Natural killer cell (primary cell): ENCODE data around the gene GSG1L. TPM values are rescaled to one million over a fixed set of nuclear protein-coding genes. Genes with fewer than 3 reads are reported as not detected.

Experiments
- ATAC-seq, 3 donors: fragments of 150-1000 bp in 2 of 3; fragments of 200-7000 bp in 1 of 3; cut with Tn5 transposase; 1 replicate in 1 of 3; 2 replicates in 2 of 3; pipeline ENCODE4 v1.10.0; 2021; ENCODE audit warnings: mild to moderate bottlenecking in 2 of 3, moderate library complexity in 2 of 3
- DNase-seq, 2 donors: peaks; one replicate each; pipeline versions ENCODE4 v3.0.0 to v3.0.0-alpha.2; 2013 to 2021; ENCODE audit warnings: mixed read lengths in 1 of 2
- H3K27ac ChIP-seq: one replicate; pipeline ENCODE4 v1.5.1; 2013; ENCODE audit warnings: mild to moderate bottlenecking, low read length
- H3K27me3 ChIP-seq: one replicate; pipeline ENCODE4 v1.6.1; 2013; ENCODE audit warnings: low read length; ENCODE audit not compliant: control insufficient read depth, insufficient read depth
- H3K36me3 ChIP-seq: one replicate; pipeline ENCODE4 v1.6.1; 2013; ENCODE audit warnings: low read length; ENCODE audit not compliant: control insufficient read depth, insufficient read depth
- H3K4me1 ChIP-seq: one replicate; pipeline ENCODE4 v1.6.1; 2013; ENCODE audit warnings: low read length; ENCODE audit not compliant: control insufficient read depth, insufficient read depth
- H3K4me3 ChIP-seq: one replicate; pipeline ENCODE4 v1.5.1; 2013; ENCODE audit warnings: low read length
- H3K9me3 ChIP-seq: one replicate; pipeline ENCODE4 v1.6.1; 2013; ENCODE audit warnings: low read length; ENCODE audit not compliant: control insufficient read depth, insufficient read depth
- H3K27ac Mint-ChIP-seq, 2 donors: one replicate each; pipeline ENCODE4 v1.8.0; 2022; ENCODE audit warnings: mild to moderate bottlenecking in 2 of 2, mixed read lengths in 2 of 2, moderate library complexity in 1 of 2
- H3K27me3 Mint-ChIP-seq, 2 donors: one replicate each; pipeline ENCODE4 v1.8.0; 2022; ENCODE audit warnings: low read depth in 2 of 2, mixed read lengths in 2 of 2
- H3K36me3 Mint-ChIP-seq: one replicate; pipeline ENCODE4 v1.8.0; 2022; ENCODE audit warnings: mixed read lengths
- H3K4me1 Mint-ChIP-seq, 2 donors: one replicate each; pipeline ENCODE4 v1.8.0; 2022; ENCODE audit warnings: mixed read lengths in 2 of 2
- H3K4me3 Mint-ChIP-seq: one replicate; pipeline ENCODE4 v1.8.0; 2022; ENCODE audit warnings: mild to moderate bottlenecking, moderate library complexity, mixed read lengths
- H3K9me3 Mint-ChIP-seq, 2 donors: one replicate each; pipeline ENCODE4 v1.8.0; 2022; ENCODE audit warnings: mixed read lengths in 2 of 2
- CTCF ChIP-seq: fragments of 200-600 bp; IDR thresholded peaks from one replicate; pipeline ENCODE4 v1.8.0; 2022; ENCODE audit warnings: antibody characterized with exemption
- WGBS: methylation state at CpG from one replicate; pipeline ENCODE4 v1.1.7; 2013; ENCODE audit warnings: missing lambda C conversion rate; ENCODE audit not compliant: insufficient coverage; 5-methylcytosine and 5-hydroxymethylcytosine counted together
- intact Hi-C: fragments of 100-400 bp; cut with micrococcal nuclease; formaldehyde crosslinking; loops from one replicate; pipeline ENCODE4 v1.14.2; 2022
- total RNA-seq, 4 donors: library from RNA; stranded (reverse); fragments of 120-200 nt in 1 of 4; gene quantifications; one replicate each; pipeline versions ENCODE4 v1.2.3 to v1.2.4, GENCODE V29; 2013 to 2022

The GSG1L gene
- total RNA-seq, 3 donors from 2014 or later (not counting 1 experiment from before 2014, with no cell fraction given) = 0.25 TPM; not detected in 2

GRCh38 chr16:27976990-27977389, 86.5 kb downstream of the GSG1L start:
- Mint-ChIP-seq H3K27ac (no peak overlapping the region), H3K36me3 (no peaks in the 10 kb centered on the region), H3K9me3 (no peaks in the 10 kb centered on the region), H3K27me3 (peaks cover 3 to 11% of the 10 kb centered on the region in 2 donors), H3K4me3 (no peak overlapping the region), H3K4me1 (no peaks in the 10 kb centered on the region)
- H3K27me3 ChIP-seq = no peaks in the 10 kb centered on the region
- H3K36me3 ChIP-seq = no peaks in the 10 kb centered on the region
- no peak for TF ChIP-seq CTCF
- H3K9me3 ChIP-seq = no peaks in the 10 kb centered on the region
- WGBS = 88% methylated on average over 9 of the region's 9 CpGs
- DNase-seq (no peak), ATAC-seq (no peak)
- no peak overlapping the region for H3K27ac ChIP-seq
- no peak overlapping the region for H3K4me3 ChIP-seq
- intact Hi-C loops = loop anchor here (10.0 kb wide), 1 partner anchor 48 kb away; no protein-coding TSS in a partner anchor
- H3K4me1 ChIP-seq = no peaks in the 10 kb centered on the region

GRCh38 chr16:27974896-27975540, 88.5 kb downstream of the GSG1L start:
- no peaks in the 10 kb centered on the region for H3K36me3 Mint-ChIP-seq
- Histone ChIP-seq H3K4me1 (no peaks in the 10 kb centered on the region), H3K9me3 (no peaks in the 10 kb centered on the region), H3K36me3 (no peaks in the 10 kb centered on the region), H3K27me3 (no peaks in the 10 kb centered on the region), H3K4me3 (no peak overlapping the region), H3K27ac (no peak overlapping the region)
- TF ChIP-seq CTCF = no peak
- WGBS = 84% methylated on average over 11 of the region's 11 CpGs
- H3K4me3 Mint-ChIP-seq = no peak overlapping the region
- intact Hi-C loops = loop anchor here (10.0 kb wide), 1 partner anchor 50 kb away; no protein-coding TSS in a partner anchor
- no peaks in the 10 kb centered on the region for H3K4me1 Mint-ChIP-seq
- H3K27me3 Mint-ChIP-seq = peaks cover 8 to 13% of the 10 kb centered on the region in 2 donors
- no peak for ATAC-seq
- no peak overlapping the region for H3K27ac Mint-ChIP-seq
- H3K9me3 Mint-ChIP-seq = no peaks in the 10 kb centered on the region
- no peak for DNase-seq

GRCh38 chr16:27973678-27974077, 89.8 kb downstream of the GSG1L start:
- H3K4me1 ChIP-seq = no peaks in the 10 kb centered on the region
- Mint-ChIP-seq H3K27ac (no peak overlapping the region), H3K36me3 (no peaks in the 10 kb centered on the region), H3K9me3 (no peaks in the 10 kb centered on the region), H3K4me1 (no peaks in the 10 kb centered on the region), H3K4me3 (no peak overlapping the region), H3K27me3 (peaks cover 8 to 13% of the 10 kb centered on the region in 2 donors)
- no peak for DNase-seq
- no peak for TF ChIP-seq CTCF
- H3K36me3 ChIP-seq = no peaks in the 10 kb centered on the region
- 74% methylated on average over 7 of the region's 7 CpGs for WGBS
- H3K9me3 ChIP-seq = no peaks in the 10 kb centered on the region
- H3K27me3 ChIP-seq = no peaks in the 10 kb centered on the region
- ATAC-seq = no peak
- no peak overlapping the region for H3K27ac ChIP-seq
- intact Hi-C loops = loop anchor here (2.0 to 10.0 kb wide), 2 partner anchors 51 to 97 kb away; no protein-coding TSS in a partner anchor
- no peak overlapping the region for H3K4me3 ChIP-seq
